NCI-H345 (cell line): ENCODE results near the gene STAT6.

Source experiments
- DNase-seq: peaks from one replicate; lab custom pipeline; 2025; lab: John Stamatoyannopoulos, UW

STAT6 gene

GRCh38 chr12:57099047-57099714, 12.0 kb downstream of the STAT6 start:
- DNase-seq, result no peak

GRCh38 chr12:57098546-57098945, 12.6 kb downstream of the STAT6 start:
- no peak for DNase-seq

- no peak for DNase-seq
Observed at GRCh38 chr12:57097554-57097835, 13.7 kb downstream of the STAT6 start.

GRCh38 chr12:57096748-57097553, 14.2 kb downstream of the STAT6 start:
- no peak for DNase-seq

- DNase-seq, result peak; percentile 36
Observed at GRCh38 chr12:57096099-57096572, 15.0 kb downstream of the STAT6 start.

- DNase-seq, result no peak
Observed at GRCh38 chr12:57095440-57095839, 15.7 kb downstream of the STAT6 start.

GRCh38 chr12:57094208-57095160, 16.7 kb downstream of the STAT6 start:
- no peak for DNase-seq

GRCh38 chr12:57093415-57094207, 17.6 kb downstream of the STAT6 start:
- no peak for DNase-seq

GRCh38 chr12:57092876-57093414, 18.2 kb downstream of the STAT6 start:
- no peak for DNase-seq

- no peak for DNase-seq
Observed at GRCh38 chr12:57092529-57092862, 18.7 kb downstream of the STAT6 start.

GRCh38 chr12:57091638-57092528, 19.3 kb downstream of the STAT6 start:
- no peak for DNase-seq

GRCh38 chr12:57090924-57091637, 20.1 kb downstream of the STAT6 start:
- DNase-seq, result no peak

- no peak for DNase-seq
Observed at GRCh38 chr12:57090490-57090889, 20.7 kb downstream of the STAT6 start.

GRCh38 chr12:57089271-57090245, 21.6 kb downstream of the STAT6 start:
- DNase-seq, result peak; percentile 6

GRCh38 chr12:57088354-57089270, 22.6 kb downstream of the STAT6 start, which contains the start of gene NAB2:
Gene NAB2, plus strand, starts transcription at chr12:57089114. Its CDS starts 158 bp downstream, at chr12:57089272.
- DNase-seq, result peak; percentile 92

GRCh38 chr12:57087691-57088353, 23.3 kb downstream of the STAT6 start:
- peak; percentile 32 for DNase-seq
